PC-3 (cell line): ENCODE measurements around the gene EPHA7. TPM values are rescaled to one million over a fixed set of nuclear protein-coding genes. Genes with fewer than 3 reads are reported as not detected.

Experiments used
- ATAC-seq: fragments of 200-7000 bp; cut with Tn5 transposase; 2 replicates; pipeline ENCODE4 v1.9.1; 2020; ENCODE audit warnings: mild to moderate bottlenecking, moderate library complexity
- BruUV-seq: library from RNA; stranded (reverse); fragments of 400-500 nt; replicated peaks from 2 replicates; lab custom pipeline; 2021; lab: Mats Ljungman, UMichigan
- CTCF ChIA-PET: fragments of 300-600 bp; sonication (Branson Sonifier 250); formaldehyde crosslinking; loops from one replicate; lab custom pipeline; 2022; ENCODE audit warnings: antibody characterized with exemption; lab: Charles Lee
- POLR2A ChIA-PET: fragments of 300-600 bp; sonication (Branson Sonifier 250); formaldehyde crosslinking; loops from one replicate; lab custom pipeline; 2022; ENCODE audit warnings: antibody characterized with exemption; ENCODE audit not compliant: unreplicated experiment; lab: Charles Lee
- DNase-seq: peaks from one replicate; pipeline ENCODE4 v3.0.0-alpha.2; 2015
- H2AFZ ChIP-seq: fragments of 300-600 bp; sonication (generic); 2 replicates; pipeline ENCODE4 v1.6.0; 2016; ENCODE audit warnings: antibody characterized with exemption, low read length
- H3F3A ChIP-seq: fragments of 300-600 bp; sonication (generic); one replicate; pipeline ENCODE4 v1.6.0; 2017; ENCODE audit warnings: antibody characterized with exemption, low read length, control low read depth, mild to moderate bottlenecking; ENCODE audit not compliant: unreplicated experiment
- H3K27ac ChIP-seq: fragments of 300-600 bp; sonication (generic); 2 replicates; pipeline ENCODE4 v1.5.1; 2016; ENCODE audit warnings: mild to moderate bottlenecking, low read length
- H3K27me3 ChIP-seq: fragments of 300-600 bp; sonication (generic); 2 replicates; pipeline ENCODE4 v1.6.1; 2016; ENCODE audit warnings: low read length, mixed read lengths
- H3K36me3 ChIP-seq: fragments of 300-600 bp; sonication (generic); 2 replicates; pipeline ENCODE4 v1.6.1; 2016; ENCODE audit warnings: low read depth, mixed run types, low read length, mixed read lengths
- H3K4me1 ChIP-seq: fragments of 300-600 bp; sonication (generic); 2 replicates; pipeline ENCODE4 v1.5.1; 2016; ENCODE audit warnings: low read length; ENCODE audit not compliant: insufficient read depth
- H3K4me2 ChIP-seq: fragments of 300-600 bp; sonication (generic); 2 replicates; pipeline ENCODE4 v1.6.0; 2016; ENCODE audit warnings: low read length
- H3K4me3 ChIP-seq: fragments of 300-600 bp; sonication (generic); 2 replicates; pipeline ENCODE4 v1.5.1; 2016; ENCODE audit warnings: mild to moderate bottlenecking, low read length, mixed read lengths
- H3K79me2 ChIP-seq: fragments of 300-600 bp; sonication (generic); 2 replicates; pipeline ENCODE4 v1.6.1; 2017; ENCODE audit warnings: low read length, mixed read lengths
- H3K9ac ChIP-seq: fragments of 300-600 bp; sonication (generic); 2 replicates; pipeline ENCODE4 v1.6.0; 2016; ENCODE audit warnings: mild to moderate bottlenecking, low read length
- H3K9me2 ChIP-seq: fragments of 300-600 bp; sonication (generic); replicated peaks from 2 replicates; pipeline ENCODE4 v1.6.1; 2016; ENCODE audit warnings: mixed run types, low read length, mixed read lengths
- H3K9me3 ChIP-seq: fragments of 300-600 bp; sonication (generic); 2 replicates; pipeline ENCODE4 v1.6.1; 2016; ENCODE audit warnings: low read length, mixed read lengths
- H4K20me1 ChIP-seq: fragments of 300-600 bp; sonication (generic); 2 replicates; pipeline ENCODE4 v1.6.1; 2016; ENCODE audit warnings: low read length, mixed read lengths
- EZH2 ChIP-seq: fragments of 300-600 bp; sonication (generic); IDR thresholded peaks from one replicate; pipeline ENCODE4 v1.6.1; 2017; ENCODE audit warnings: antibody characterized with exemption, mild to moderate bottlenecking, low read length; ENCODE audit not compliant: unreplicated experiment
- EZH2phosphoT487 ChIP-seq: fragments of 300-600 bp; sonication (generic); IDR thresholded peaks from 2 replicates; pipeline ENCODE4 v1.6.1; 2018; ENCODE audit warnings: mild to moderate bottlenecking, antibody characterized with exemption, low read length, borderline replicate concordance
- intact Hi-C: fragments of 100-400 bp; cut with micrococcal nuclease; formaldehyde crosslinking; loops from 2 replicates; pipeline ENCODE4 v1.9.0; 2023
- total RNA-seq: library from RNA; depleted of rRNA; stranded (reverse); fragments of >200 nt; gene quantifications from 2 replicates; pipeline ENCODE4 v1.2.3, GENCODE V29; 2014
- TF ChIP-seq, protein P1 (sequence below): fragments of 300-600 bp; sonication (generic); conservative IDR thresholded peaks from 2 replicates; pipeline ENCODE4 v1.5.1; 2017; ENCODE audit warnings: antibody characterized with exemption, low read depth, mild to moderate bottlenecking, low read length

EPHA7 gene
- total RNA-seq, 1 experiment from 2014 or later: 1.4 TPM

DNA sequence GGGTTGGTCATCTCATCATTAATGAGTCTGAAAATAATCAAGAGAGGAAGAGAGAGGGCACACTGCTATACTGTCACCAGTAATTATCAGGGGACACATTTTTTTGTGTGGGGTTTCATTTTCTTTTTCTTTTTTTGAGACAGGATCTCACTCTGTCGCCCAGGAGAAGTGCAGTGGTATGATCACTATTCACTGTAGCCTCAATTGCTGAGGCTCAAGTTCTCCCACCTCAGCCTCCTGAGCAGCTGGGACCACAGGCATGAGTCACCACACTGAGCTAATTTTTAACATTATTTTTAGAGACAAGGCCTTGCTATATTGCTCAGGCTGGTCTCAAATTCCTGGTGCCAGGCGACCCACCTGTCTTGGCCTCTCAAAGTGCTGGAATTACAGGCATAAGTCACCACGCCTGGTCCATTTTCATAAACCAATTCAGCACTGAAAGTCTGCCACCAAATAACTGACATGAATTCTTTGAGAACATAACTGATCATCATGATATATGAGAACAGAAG is 43.3 kb downstream of the EPHA7 start:
- H3K4me3 ChIP-seq: no peak overlapping the region
- no peaks in the 10 kb centered on the region for H4K20me1 ChIP-seq
- intact Hi-C loops: no loop called here
- ChIA-PET CTCF (no interaction called here), POLR2A (no interaction called here)
- DNase-seq (no peak), ATAC-seq (no peak)
- H3K27me3 ChIP-seq: no peaks in the 10 kb centered on the region
- H3K4me2 ChIP-seq: no peak overlapping the region
- no peak for TF ChIP-seq EZH2
- TF ChIP-seq, protein P1, sequence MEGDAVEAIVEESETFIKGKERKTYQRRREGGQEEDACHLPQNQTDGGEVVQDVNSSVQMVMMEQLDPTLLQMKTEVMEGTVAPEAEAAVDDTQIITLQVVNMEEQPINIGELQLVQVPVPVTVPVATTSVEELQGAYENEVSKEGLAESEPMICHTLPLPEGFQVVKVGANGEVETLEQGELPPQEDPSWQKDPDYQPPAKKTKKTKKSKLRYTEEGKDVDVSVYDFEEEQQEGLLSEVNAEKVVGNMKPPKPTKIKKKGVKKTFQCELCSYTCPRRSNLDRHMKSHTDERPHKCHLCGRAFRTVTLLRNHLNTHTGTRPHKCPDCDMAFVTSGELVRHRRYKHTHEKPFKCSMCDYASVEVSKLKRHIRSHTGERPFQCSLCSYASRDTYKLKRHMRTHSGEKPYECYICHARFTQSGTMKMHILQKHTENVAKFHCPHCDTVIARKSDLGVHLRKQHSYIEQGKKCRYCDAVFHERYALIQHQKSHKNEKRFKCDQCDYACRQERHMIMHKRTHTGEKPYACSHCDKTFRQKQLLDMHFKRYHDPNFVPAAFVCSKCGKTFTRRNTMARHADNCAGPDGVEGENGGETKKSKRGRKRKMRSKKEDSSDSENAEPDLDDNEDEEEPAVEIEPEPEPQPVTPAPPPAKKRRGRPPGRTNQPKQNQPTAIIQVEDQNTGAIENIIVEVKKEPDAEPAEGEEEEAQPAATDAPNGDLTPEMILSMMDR: no peak
- no peak for TF ChIP-seq EZH2phosphoT487
- H3K9me2 ChIP-seq: no peaks in the 10 kb centered on the region
- no peak overlapping the region for H3K9ac ChIP-seq
- H3K27ac ChIP-seq: no peak overlapping the region
- no peaks in the 10 kb centered on the region for H3F3A ChIP-seq
- no TSS peak for BruUV-seq
- H2AFZ ChIP-seq: no peak overlapping the region
- H3K4me1 ChIP-seq: no peaks in the 10 kb centered on the region
- H3K79me2 ChIP-seq: no peaks in the 10 kb centered on the region
- no peaks in the 10 kb centered on the region for H3K36me3 ChIP-seq
- no peaks in the 10 kb centered on the region for H3K9me3 ChIP-seq

DNA sequence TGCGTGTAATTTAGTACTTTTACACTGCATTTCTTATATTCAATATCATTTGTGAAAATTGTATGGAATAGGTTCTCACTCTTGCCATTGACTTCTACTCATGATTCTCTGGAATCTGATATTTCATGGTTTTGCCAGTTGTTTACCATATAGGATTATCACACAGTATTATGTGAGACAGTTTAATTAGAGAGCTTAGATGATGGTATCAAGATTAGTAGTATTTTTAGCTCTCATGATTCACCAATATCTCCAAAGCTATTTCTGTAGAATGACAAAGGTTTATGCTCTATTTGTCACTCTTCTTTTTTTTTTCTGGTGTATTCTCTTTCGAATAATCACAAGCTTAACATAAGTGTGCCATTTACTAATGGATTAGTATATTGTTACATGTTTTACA is 45.9 kb downstream of the EPHA7 start:
- ChIA-PET POLR2A (no interaction called here), CTCF (no interaction called here)
- no peak for ATAC-seq
- TF ChIP-seq EZH2 (no peak), EZH2phosphoT487 (no peak)
- TF ChIP-seq, protein P1: no peak
- Histone ChIP-seq H3K9me2 (no peaks in the 10 kb centered on the region), H4K20me1 (no peaks in the 10 kb centered on the region), H3K4me1 (no peaks in the 10 kb centered on the region), H3K27ac (no peak overlapping the region), H3F3A (no peaks in the 10 kb centered on the region), H3K9me3 (no peaks in the 10 kb centered on the region), H3K27me3 (no peaks in the 10 kb centered on the region), H3K4me2 (no peak overlapping the region), H3K4me3 (no peak overlapping the region), H3K36me3 (no peaks in the 10 kb centered on the region), H2AFZ (no peak overlapping the region), H3K9ac (no peak overlapping the region), H3K79me2 (no peaks in the 10 kb centered on the region)
- no TSS peak for BruUV-seq
- DNase-seq: no peak
- intact Hi-C loops: no loop called here

DNA sequence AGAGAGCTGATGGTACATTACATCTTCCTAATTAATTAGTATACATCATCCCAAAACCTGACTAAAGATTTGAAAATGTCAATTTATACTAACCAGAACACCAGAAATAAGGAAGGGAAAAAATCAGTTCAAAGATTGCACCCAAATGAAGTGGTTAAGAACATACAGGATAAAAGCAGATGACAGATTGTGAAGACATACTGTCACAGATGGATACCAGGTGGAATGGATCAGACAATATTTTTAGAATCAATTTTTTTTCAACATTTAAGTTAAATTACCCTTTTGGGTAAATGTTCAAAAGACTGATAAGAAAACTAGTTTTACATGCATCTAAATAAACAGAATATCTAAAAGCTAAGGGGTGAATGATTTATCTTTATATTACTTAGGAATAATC is 47.6 kb downstream of the EPHA7 start:
- Histone ChIP-seq H3K9me2 (no peaks in the 10 kb centered on the region), H3K79me2 (no peaks in the 10 kb centered on the region), H3K4me2 (no peak overlapping the region), H2AFZ (no peak overlapping the region), H3K4me1 (no peaks in the 10 kb centered on the region), H3K27ac (no peak overlapping the region), H3K4me3 (no peak overlapping the region), H4K20me1 (no peaks in the 10 kb centered on the region), H3K9ac (no peak overlapping the region), H3K9me3 (no peaks in the 10 kb centered on the region), H3K27me3 (no peaks in the 10 kb centered on the region), H3K36me3 (no peaks in the 10 kb centered on the region), H3F3A (no peaks in the 10 kb centered on the region)
- intact Hi-C loops: no loop called here
- TF ChIP-seq EZH2phosphoT487 (no peak), EZH2 (no peak)
- TF ChIP-seq, protein P1: no peak
- CTCF ChIA-PET: no interaction called here
- POLR2A ChIA-PET: no interaction called here
- no TSS peak for BruUV-seq
- ATAC-seq (no peak), DNase-seq (no peak)
